A172 (cell line): ENCODE measurements around the gene SFT2D3. TPM values are rescaled to one million over a fixed set of nuclear protein-coding genes. Genes with fewer than 3 reads are reported as not detected.

ENCODE experiments used
- DNase-seq: peaks from one replicate; pipeline ENCODE4 v3.0.0-alpha.2; 2015; ENCODE audit warnings: low spot score
- total RNA-seq: library from RNA; depleted of rRNA; stranded (reverse); fragments of >200 nt; shearing (Covaris generic); gene quantifications from 2 replicates; pipeline ENCODE4 v1.2.3, GENCODE V29; 2014

SFT2D3 gene
- total RNA-seq, 1 experiment from 2014 or later = 9.0 TPM

- no peak for DNase-seq
Measured at GRCh38 chr2:127681288-127681804, 20.0 kb upstream of the SFT2D3 start.

GRCh38 chr2:127681976-127682857 is 19.1 kb upstream of the SFT2D3 start:
- no peak for DNase-seq

GRCh38 chr2:127683056-127683455 is 18.2 kb upstream of the SFT2D3 start:
- DNase-seq = no peak

GRCh38 chr2:127683757-127684156 is 17.5 kb upstream of the SFT2D3 start:
- DNase-seq = no peak

- DNase-seq = no peak
Measured at GRCh38 chr2:127685410-127686080, 15.8 kb upstream of the SFT2D3 start.

GRCh38 chr2:127688405-127688804 is 12.9 kb upstream of the SFT2D3 start:
- DNase-seq = no peak

- DNase-seq = no peak
Measured at GRCh38 chr2:127690696-127691095, 10.6 kb upstream of the SFT2D3 start.

- no peak for DNase-seq
Measured at GRCh38 chr2:127694986-127695385, 6.3 kb upstream of the SFT2D3 start.

GRCh38 chr2:127695491-127696472 is 5.5 kb upstream of the SFT2D3 start:
- DNase-seq = peak; percentile 66

- DNase-seq = no peak
Measured at GRCh38 chr2:127697482-127698180, 3.7 kb upstream of the SFT2D3 start.

GRCh38 chr2:127698553-127699355 is 2.5 kb upstream of the SFT2D3 start:
- DNase-seq = no peak

- peak; percentile 57 for DNase-seq
Measured at GRCh38 chr2:127700527-127701192, 637 bp upstream of the SFT2D3 start.

GRCh38 chr2:127701651-127702394 is 526 bp downstream of the SFT2D3 start:
- DNase-seq = no peak

- DNase-seq = no peak
Measured at GRCh38 chr2:127702395-127703009, 1.2 kb downstream of the SFT2D3 start.

GRCh38 chr2:127703282-127703681 is 2.0 kb downstream of the SFT2D3 start:
- DNase-seq = no peak

- DNase-seq = no peak
Measured at GRCh38 chr2:127704641-127705390, 3.5 kb downstream of the SFT2D3 start.

- DNase-seq = no peak
Measured at GRCh38 chr2:127705391-127706065, 4.2 kb downstream of the SFT2D3 start.
